HepG2 (cell line): Measurements from ENCODE around the gene EIF4A3. TPM values are rescaled to one million over a fixed set of nuclear protein-coding genes. Genes with fewer than 3 reads are reported as not detected.

ENCODE experiments used
- EP300 ChIP-seq, 3 experiments: sonication (generic) in 1 of 3; formaldehyde crosslinking in 1 of 3; IDR thresholded peaks; 2 replicates each; pipeline versions ENCODE4 v1.5.1 to v1.6.1; 2011 to 2020; ENCODE audit warnings: low read depth in 2 of 3, low read length in 2 of 3, borderline replicate concordance in 1 of 3, improper control_type of control experiment in 1 of 3, mild to moderate bottlenecking in 1 of 3, missing genetic modification reagents in 1 of 3, moderate library complexity in 1 of 3
- KDM1A ChIP-seq: IDR thresholded peaks from 2 replicates; pipeline ENCODE4 v1.6.1; 2016; ENCODE audit warnings: missing compliant biosample characterization
- NFKB2 ChIP-seq: sonication (generic); formaldehyde crosslinking; IDR thresholded peaks from 2 replicates; pipeline ENCODE4 v1.4.0; 2020; ENCODE audit warnings: missing genetic modification reagents, borderline replicate concordance
- RXRB ChIP-seq: IDR thresholded peaks from 2 replicates; pipeline ENCODE4 v1.6.1; 2016; ENCODE audit warnings: borderline replicate concordance, missing genetic modification reagents, missing compliant biosample characterization
- SMYD3 ChIP-seq: sonication (generic); formaldehyde crosslinking; IDR thresholded peaks from 2 replicates; pipeline ENCODE4 v1.8.1; 2023; ENCODE audit warnings: mild to moderate bottlenecking, missing genetic modification reagents
- XRCC5 ChIP-seq: fragments of 200-400 bp; formaldehyde crosslinking; optimal IDR thresholded peaks from 2 replicates; pipeline ENCODE3; 2017; ENCODE audit warnings: mild to moderate bottlenecking, low read length
- YEATS4 ChIP-seq: sonication (generic); formaldehyde crosslinking; IDR thresholded peaks from 2 replicates; pipeline ENCODE4 v1.4.0; 2020; ENCODE audit warnings: missing genetic modification reagents, borderline replicate concordance
- ZNF205 ChIP-seq: IDR thresholded peaks from 2 replicates; pipeline ENCODE4 v1.6.1; 2018; ENCODE audit warnings: missing biosample characterization, missing genetic modification reagents
- ZNF451 ChIP-seq: sonication (generic); formaldehyde crosslinking; IDR thresholded peaks from 2 replicates; pipeline ENCODE4 v1.5.0; 2020; ENCODE audit warnings: mild to moderate bottlenecking, missing genetic modification reagents
- ZNF614 ChIP-seq: IDR thresholded peaks from 2 replicates; pipeline ENCODE4 v1.6.1; 2018; ENCODE audit warnings: missing biosample characterization, missing genetic modification reagents, inconsistent platforms, borderline replicate concordance
- polyA plus RNA-seq, 8 experiments: library from polyadenylated mRNA; depleted of rRNA in 3 of 8; stranded (reverse) in 7 of 8; unstranded in 1 of 8; fragments of >200 nt; fragmentation: Illumina TruSeq in 4 of 8; extraction: Trizol in 4 of 8; gene quantifications; 2 replicates each; pipeline versions ENCODE4 v1.2.1 to v1.2.3, GENCODE V29; 2011 to 2016; ENCODE audit warnings: low read depth in 4 of 8, missing spikeins in 1 of 8, mixed read lengths in 1 of 8; ENCODE audit not compliant: insufficient read depth in 1 of 8
- total RNA-seq, 5 experiments: library from RNA; depleted of rRNA; stranded (reverse); fragments of >200 nt; fragmentation: Illumina TruSeq; extraction: Trizol; gene quantifications; 2 replicates each; pipeline ENCODE4 v1.2.3, GENCODE V29; 2016; ENCODE audit warnings: low read depth in 1 of 5
- TF ChIP-seq, protein P1 (sequence below): sonication (generic); formaldehyde crosslinking; IDR thresholded peaks from 2 replicates; pipeline ENCODE4 v1.5.1; 2020; ENCODE audit warnings: mild to moderate bottlenecking, missing genetic modification reagents, moderate library complexity
- TF ChIP-seq, protein P2 (sequence below): IDR thresholded peaks from 2 replicates; pipeline ENCODE4 v1.6.1; 2016; ENCODE audit warnings: missing compliant biosample characterization, missing genetic modification reagents, borderline replicate concordance
- TF ChIP-seq, protein P3 (sequence below): sonication (generic); formaldehyde crosslinking; IDR thresholded peaks from 2 replicates; pipeline ENCODE4 v1.4.0; 2020; ENCODE audit warnings: missing genetic modification reagents
- TF ChIP-seq, protein P4 (sequence below): sonication (generic); formaldehyde crosslinking; IDR thresholded peaks from 2 replicates; pipeline ENCODE4 v1.8.0; 2022; ENCODE audit warnings: missing genetic modification reagents, low read depth, mild to moderate bottlenecking, borderline replicate concordance

EIF4A3 gene
- total and polyA plus RNA-seq, 2 of the 13 experiments (the other 11 are each of a cell fraction or from before 2014, with no cell fraction given), result 145 to 187 TPM

DNA sequence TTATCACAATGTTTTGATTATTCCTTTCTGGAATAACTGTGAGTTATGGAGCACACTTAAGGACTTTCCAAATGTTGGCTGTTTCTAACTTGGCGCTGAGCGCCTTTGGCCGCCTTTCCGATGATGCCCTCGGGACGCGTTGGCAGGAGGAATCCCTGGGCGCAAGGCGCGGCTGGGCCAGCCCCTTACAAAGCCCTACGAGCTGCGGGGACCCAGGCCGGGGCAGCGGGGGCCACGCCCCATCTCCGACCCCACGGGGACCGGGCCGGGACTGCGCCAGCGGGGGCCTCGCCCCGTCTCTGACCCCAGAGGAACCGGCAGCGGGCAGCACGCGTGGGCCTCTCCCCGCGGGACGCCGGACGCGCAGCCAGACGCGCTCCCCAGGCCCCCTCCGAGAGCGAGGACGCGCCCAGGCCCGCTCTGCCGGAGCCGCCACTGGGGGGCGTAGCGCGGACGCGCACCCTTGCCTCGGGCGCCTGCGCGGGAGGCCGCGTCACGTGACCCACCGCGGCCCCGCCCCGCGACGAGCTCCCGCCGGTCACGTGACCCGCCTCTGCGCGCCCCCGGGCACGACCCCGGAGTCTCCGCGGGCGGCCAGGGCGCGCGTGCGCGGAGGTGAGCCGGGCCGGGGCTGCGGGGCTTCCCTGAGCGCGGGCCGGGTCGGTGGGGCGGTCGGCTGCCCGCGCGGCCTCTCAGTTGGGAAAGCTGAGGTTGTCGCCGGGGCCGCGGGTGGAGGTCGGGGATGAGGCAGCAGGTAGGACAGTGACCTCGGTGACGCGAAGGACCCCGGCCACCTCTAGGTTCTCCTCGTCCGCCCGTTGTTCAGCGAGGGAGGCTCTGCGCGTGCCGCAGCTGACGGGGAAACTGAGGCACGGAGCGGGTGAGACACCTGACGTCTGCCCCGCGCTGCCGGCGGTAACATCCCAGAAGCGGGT lies 45.6 kb downstream of the EIF4A3 start, which contains the start of gene GAA (continued):
- TF ChIP-seq, protein P1, sequence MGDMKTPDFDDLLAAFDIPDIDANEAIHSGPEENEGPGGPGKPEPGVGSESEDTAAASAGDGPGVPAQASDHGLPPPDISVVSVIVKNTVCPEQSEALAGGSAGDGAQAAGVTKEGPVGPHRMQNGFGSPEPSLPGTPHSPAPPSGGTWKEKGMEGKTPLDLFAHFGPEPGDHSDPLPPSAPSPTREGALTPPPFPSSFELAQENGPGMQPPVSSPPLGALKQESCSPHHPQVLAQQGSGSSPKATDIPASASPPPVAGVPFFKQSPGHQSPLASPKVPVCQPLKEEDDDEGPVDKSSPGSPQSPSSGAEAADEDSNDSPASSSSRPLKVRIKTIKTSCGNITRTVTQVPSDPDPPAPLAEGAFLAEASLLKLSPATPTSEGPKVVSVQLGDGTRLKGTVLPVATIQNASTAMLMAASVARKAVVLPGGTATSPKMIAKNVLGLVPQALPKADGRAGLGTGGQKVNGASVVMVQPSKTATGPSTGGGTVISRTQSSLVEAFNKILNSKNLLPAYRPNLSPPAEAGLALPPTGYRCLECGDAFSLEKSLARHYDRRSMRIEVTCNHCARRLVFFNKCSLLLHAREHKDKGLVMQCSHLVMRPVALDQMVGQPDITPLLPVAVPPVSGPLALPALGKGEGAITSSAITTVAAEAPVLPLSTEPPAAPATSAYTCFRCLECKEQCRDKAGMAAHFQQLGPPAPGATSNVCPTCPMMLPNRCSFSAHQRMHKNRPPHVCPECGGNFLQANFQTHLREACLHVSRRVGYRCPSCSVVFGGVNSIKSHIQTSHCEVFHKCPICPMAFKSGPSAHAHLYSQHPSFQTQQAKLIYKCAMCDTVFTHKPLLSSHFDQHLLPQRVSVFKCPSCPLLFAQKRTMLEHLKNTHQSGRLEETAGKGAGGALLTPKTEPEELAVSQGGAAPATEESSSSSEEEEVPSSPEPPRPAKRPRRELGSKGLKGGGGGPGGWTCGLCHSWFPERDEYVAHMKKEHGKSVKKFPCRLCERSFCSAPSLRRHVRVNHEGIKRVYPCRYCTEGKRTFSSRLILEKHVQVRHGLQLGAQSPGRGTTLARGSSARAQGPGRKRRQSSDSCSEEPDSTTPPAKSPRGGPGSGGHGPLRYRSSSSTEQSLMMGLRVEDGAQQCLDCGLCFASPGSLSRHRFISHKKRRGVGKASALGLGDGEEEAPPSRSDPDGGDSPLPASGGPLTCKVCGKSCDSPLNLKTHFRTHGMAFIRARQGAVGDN (CRISPR knock-in tag), result peak; percentile 88
- no peak for TF ChIP-seq ZNF614 (CRISPR knock-in tag)
- TF ChIP-seq, protein P2, sequence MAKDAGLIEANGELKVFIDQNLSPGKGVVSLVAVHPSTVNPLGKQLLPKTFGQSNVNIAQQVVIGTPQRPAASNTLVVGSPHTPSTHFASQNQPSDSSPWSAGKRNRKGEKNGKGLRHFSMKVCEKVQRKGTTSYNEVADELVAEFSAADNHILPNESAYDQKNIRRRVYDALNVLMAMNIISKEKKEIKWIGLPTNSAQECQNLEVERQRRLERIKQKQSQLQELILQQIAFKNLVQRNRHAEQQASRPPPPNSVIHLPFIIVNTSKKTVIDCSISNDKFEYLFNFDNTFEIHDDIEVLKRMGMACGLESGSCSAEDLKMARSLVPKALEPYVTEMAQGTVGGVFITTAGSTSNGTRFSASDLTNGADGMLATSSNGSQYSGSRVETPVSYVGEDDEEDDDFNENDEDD, result peak; percentile 72; the same call in 1 of the 2 replicates
- peak; percentile 12 to 73; a peak in 2 of 4 replicates for TF ChIP-seq EP300 (IDR thresholded peaks at IDR 0.05; ENCODE audit: low read depth in 2 of 2, low read length in 2 of 2)
- TF ChIP-seq EP300 (CRISPR knock-in tag; IDR thresholded peaks at IDR 0.05; ENCODE audit: borderline replicate concordance), result no peak
- no peak for TF ChIP-seq KDM1A (CRISPR knock-in tag)
- peak; percentile 72; the same call in 1 of the 2 replicates for TF ChIP-seq YEATS4 (CRISPR knock-in tag)
- 0 out of 2 replicates have a peak, but pooled peaks have one; percentile 67 for TF ChIP-seq ZNF451 (CRISPR knock-in tag)
- TF ChIP-seq RXRB (CRISPR knock-in tag), result no peak
- TF ChIP-seq, protein P3, sequence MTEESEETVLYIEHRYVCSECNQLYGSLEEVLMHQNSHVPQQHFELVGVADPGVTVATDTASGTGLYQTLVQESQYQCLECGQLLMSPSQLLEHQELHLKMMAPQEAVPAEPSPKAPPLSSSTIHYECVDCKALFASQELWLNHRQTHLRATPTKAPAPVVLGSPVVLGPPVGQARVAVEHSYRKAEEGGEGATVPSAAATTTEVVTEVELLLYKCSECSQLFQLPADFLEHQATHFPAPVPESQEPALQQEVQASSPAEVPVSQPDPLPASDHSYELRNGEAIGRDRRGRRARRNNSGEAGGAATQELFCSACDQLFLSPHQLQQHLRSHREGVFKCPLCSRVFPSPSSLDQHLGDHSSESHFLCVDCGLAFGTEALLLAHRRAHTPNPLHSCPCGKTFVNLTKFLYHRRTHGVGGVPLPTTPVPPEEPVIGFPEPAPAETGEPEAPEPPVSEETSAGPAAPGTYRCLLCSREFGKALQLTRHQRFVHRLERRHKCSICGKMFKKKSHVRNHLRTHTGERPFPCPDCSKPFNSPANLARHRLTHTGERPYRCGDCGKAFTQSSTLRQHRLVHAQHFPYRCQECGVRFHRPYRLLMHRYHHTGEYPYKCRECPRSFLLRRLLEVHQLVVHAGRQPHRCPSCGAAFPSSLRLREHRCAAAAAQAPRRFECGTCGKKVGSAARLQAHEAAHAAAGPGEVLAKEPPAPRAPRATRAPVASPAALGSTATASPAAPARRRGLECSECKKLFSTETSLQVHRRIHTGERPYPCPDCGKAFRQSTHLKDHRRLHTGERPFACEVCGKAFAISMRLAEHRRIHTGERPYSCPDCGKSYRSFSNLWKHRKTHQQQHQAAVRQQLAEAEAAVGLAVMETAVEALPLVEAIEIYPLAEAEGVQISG, result peak; percentile 65
- TF ChIP-seq SMYD3 (CRISPR knock-in tag), result no peak
- TF ChIP-seq NFKB2 (CRISPR knock-in tag), result peak; percentile 27; the same call in 1 of the 2 replicates
- TF ChIP-seq, protein P4, sequence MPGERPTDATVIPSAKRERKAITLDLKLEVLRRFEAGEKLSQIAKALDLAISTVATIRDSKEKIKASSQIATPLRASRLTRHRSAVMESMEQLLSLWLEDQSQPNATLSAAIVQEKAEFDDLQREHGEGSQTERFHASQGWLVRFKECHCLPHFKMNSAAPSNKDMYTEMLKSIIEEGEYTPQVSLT, result no peak
- TF ChIP-seq ZNF205 (CRISPR knock-in tag), result peak; percentile 57; the same call in 1 of the 2 replicates
- peak; percentile 82 for TF ChIP-seq XRCC5
